Measurements from ENCODE around the gene ECT2.
"Not testable (repeated sequence)": the region's sequence is repeated elsewhere in the genome, so short reads cannot be mapped to it uniquely, and the experiment has no call there.

ECT2 gene

GRCh38 chr3:172813462-172813861 is 62.9 kb downstream of the ECT2 start:
- no peak for DNase-seq

DNA sequence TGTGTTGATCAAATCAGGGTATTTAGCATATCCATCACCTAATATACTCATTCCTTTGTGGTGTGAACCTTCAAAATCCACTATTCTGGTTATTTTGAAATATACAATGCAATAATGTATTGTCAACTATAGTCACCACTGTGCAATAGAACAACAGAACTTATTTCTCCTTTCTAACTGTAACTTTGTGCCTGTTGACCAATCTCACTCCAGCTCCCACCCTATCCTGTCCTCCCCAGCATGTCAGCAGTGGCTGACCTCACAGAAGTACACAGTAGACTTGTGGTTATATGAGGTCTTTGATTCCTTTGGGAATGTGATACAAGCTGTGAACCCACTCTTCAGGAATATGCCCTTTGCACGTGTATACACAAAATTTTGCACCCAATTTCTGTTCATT is 64.2 kb downstream of the ECT2 start:
- DNase-seq, result no peak

DNA sequence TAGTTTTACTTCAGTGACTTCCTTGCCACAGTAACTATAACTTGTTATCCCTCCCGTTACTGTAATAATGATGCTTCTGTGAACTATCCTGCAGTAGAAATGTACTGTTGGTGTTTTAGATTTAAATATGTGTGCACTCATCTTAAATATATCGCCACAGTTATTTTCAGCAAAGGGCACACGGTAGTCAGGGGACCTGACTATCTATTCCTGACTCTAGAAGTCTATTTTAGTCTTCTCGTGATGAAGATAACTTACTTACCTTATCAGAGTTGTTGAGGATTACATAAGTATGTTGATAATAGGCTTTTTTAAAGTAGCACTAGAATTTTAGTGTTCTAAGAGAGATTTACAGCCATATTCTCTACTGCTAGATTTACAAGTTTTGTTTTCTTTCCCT is 65.3 kb downstream of the ECT2 start:
- no peak for DNase-seq

DNA sequence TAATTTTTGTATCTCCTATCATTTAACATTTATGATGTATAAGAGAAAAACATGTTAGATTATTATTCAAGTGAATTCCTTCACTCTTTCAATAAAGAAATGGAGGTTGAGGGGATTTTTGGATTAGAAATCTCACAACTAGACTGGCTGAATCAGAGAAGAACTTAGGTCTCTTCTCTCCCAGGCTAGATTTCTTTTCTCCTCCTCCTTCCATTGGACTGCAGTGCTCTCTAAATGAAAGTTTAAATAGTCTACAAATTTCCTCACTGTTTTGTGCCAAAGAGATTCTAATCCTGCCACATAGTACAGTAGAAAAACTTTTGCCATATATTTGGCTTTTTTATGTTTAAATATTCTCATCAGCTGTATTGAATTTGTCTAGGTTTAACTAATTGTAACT is 65.8 kb downstream of the ECT2 start:
- no peak for DNase-seq

DNA sequence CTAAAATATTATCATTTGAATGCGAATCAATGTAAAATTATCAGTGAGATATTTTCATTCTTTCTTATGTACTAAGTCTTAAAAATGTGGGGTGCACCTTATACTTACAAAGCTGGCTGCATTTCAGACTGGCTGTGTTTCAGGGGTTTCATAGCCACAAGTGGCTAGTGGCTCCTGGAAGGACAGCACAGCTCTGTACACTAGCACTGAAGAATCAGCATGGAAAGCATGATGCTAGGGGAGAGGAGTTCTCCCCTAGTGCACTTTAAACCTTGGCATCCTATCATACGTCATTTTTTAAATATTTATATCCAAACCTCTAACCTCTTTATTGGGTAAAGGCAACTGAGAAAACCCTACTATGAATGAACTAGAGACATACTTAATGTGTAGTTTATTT is 66.4 kb downstream of the ECT2 start:
- no peak for DNase-seq

DNA sequence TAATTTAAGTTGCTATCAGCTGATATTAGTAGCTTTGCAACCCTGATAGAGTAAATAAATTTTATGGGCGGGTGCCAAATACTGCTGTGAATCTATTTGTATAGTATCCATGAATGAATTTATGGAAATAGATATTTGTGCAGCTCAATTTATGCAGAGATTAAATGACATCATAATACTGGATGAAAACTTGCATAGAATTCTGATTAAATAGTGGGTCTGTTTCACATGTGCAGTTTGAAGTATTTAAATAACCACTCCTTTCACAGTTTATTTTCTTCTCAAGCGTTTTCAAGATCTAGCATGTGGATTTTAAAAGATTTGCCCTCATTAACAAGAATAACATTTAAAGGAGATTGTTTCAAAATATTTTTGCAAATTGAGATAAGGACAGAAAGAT is 70.0 kb downstream of the ECT2 start:
- no peak for DNase-seq

- no peak for DNase-seq
These were observed 73.7 kb downstream of the ECT2 start for GRCh38 chr3:172824229-172824628.

DNA sequence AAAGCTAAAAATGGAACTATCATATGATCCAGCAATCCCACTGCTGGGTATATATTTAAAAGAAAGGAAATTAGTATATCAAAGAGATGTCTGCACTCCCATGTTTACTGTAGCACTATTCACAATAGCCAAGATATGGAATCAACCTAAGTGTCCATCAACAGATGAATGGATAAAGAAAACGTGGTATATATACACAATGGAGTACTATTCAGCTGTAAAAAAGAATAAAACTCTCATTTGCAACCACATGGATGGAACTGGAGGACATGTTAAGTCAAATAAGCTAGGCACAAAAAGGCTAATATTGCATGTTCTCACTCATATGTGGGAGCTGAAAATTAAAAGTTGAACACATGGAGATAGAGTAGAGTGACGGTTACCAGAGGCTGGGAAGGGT is 76.7 kb downstream of the ECT2 start:
- DNase-seq, result not testable (repeated sequence)

GRCh38 chr3:172832983-172833382 is 82.5 kb downstream of the ECT2 start:
- DNase-seq, result no peak

DNA sequence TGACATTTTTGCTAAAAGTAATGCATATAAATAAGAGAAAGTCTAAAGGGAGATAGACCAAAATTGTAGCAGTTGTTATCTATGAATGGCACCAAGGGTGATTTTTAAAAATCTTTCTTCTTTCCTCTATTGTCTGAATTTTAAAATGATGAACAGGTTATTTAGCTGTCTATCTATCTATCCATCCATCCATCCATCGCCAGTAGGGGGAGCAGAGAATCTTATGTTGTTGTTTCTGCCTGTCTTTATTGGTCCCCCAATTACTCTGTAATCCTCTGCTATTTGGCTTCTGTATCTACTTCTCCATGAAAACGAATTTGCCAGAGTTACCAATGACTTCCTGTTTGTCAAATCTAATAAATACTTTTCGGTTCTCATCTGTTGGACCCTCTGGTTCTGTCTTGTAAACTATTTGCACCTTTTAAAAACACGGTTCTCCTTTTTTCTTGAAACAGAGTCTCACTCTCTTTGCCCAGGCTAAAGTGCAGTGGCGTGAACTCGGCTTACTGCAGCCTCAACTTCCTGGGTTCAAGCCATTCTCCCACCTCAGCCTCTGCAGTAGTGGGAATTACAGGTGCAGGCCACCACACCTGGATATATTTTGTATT is 86.0 kb downstream of the ECT2 start:
- no peak for DNase-seq

DNA sequence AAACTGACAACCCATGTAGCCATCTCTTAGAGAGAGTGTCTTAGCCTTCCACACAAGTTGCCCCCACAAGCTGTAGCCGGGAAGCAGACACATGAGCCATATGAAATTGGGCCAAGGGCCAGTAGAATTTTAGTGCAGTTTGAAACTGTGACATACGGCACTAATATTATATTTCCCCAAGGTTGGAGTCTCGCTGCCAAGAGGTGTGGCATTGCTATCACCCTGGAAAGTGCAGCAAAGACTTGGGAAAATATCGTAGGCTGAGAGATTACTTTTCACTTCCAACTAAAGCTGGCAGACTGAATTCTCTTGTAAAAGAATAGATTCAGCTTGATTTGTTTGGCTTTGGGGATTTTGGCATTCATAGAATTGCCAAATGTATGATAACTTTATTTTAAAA is 89.2 kb downstream of the ECT2 start:
- DNase-seq, result no peak

DNA sequence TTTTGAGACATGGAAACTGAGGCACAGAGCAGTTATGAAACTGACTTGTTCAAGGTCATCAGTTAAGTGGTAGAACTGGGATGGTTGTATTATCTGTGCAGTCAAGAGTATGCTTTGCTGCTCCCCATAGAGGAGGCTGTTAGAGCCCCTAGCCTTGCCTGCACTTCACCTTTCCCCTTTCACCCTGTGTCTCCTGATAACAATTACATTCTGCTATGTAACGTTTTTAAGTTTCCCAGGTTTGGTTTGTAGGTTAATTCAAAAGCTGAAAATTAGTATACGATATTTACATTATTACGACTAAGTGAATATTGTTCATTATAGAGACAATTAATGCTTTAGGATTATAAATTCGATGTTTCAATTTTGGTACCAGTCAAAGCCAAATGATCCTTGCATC is 89.9 kb downstream of the ECT2 start:
- DNase-seq, result no peak

- no peak for DNase-seq
These were observed 90.4 kb downstream of the ECT2 start for GRCh38 chr3:172840913-172841312.

- no peak for DNase-seq
These were observed 93.9 kb downstream of the ECT2 start for GRCh38 chr3:172844428-172844827.

DNA sequence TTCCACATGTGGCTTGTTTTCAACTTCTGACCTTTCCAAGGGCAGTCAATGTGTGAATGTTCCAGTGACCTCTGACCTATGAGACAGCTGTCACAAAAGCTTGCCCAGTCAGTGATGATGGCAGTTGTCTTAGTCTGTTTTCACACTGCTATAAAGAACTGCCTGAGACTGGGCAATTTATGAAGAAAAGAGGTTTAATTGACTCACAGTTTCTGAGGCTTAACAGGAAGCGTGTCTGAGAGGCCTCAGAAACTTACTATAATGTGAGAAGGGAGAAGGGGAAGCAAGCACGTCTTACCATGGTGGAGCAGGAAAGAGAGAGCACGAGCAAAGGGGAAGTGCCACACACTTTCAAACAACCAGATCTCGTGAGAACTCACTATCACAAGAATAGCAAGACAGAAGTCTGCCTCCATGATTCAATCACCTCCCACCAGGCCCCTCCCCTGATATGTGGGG is 95.6 kb downstream of the ECT2 start:
- no peak for DNase-seq

GRCh38 chr3:172846706-172847105 is 96.2 kb downstream of the ECT2 start:
- DNase-seq, result no peak

- no peak for DNase-seq
These were observed 96.8 kb downstream of the ECT2 start for GRCh38 chr3:172847292-172847691.

GRCh38 chr3:172848910-172849309 is 98.4 kb downstream of the ECT2 start:
- DNase-seq, result no peak

- no peak for DNase-seq
These were observed 102.5 kb downstream of the ECT2 start for GRCh38 chr3:172853005-172853404.

GRCh38 chr3:172853921-172854666 is 103.6 kb downstream of the ECT2 start:
- DNase-seq, result no peak

- DNase-seq, result no peak
These were observed 104.5 kb downstream of the ECT2 start for GRCh38 chr3:172855037-172855436.

DNA sequence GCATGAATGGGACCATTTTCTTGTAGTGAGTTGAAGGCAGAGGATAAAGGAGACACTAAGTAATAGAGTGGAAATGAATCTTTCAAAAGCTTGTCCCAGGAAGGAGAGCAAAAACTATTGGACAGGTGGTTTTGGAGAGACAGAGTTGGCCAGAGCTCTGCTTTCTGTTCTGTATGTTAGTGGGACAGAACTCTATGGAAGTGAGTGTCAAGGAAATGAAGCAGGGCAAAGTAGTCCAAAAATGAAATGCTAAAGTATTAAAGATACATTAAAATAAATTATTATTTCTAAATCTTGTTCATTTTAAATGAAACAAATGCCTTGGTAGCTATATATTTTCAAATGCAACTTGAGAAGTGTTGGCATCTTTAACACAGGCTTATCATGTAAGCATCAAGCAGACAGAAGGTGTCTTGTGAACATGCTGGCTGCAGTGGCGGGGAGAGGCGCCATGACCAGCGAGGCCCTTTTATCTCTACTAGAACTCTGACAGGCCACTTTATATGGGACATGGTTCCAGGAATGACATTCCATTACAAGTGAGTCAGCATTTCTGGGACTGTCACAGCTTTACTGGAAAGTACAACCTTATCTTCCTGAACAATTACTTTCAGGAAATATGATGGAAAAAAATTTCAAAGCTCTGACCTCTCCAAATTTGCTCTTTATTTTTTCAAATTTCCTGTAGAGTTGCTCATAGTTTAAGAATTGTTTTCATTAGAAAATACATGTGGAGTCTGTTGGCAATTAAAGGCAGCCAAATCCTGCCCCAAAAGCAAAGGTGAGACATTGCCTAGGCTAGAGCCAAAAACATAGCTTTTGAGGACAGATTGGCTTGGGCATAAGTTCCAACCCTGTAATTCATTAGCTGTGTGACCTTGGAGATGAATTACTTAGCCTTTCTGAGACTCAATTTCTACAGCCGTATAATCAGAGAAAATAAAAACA is 106.5 kb downstream of the ECT2 start:
- DNase-seq, result no peak

DNA sequence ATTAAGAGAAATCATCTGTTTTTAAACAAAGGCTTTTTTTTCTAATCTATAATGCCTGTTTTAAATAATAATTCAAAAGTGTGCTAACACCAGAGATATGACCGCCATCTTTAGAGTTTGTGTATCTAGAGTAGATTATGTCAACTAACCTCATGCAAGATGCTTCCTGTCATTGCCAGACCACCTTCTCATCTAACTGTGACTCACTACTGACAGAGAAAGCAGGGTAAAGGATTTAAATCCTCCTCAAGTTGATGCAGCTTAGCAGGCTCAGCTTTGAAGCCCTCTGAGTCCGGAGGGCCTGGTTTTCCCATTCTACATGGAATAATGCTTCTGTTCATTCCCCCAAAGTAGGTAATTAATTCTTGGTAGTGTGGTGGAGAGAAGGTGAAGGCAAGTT is 108.5 kb downstream of the ECT2 start:
- DNase-seq, result no peak

Data from amniotic stem cell (primary cell).